HG03097 (cell line): ENCODE results near the gene U2AF1.
"Not testable (repeated sequence)": the region's sequence is repeated elsewhere in the genome, so short reads cannot be mapped to it uniquely, and the experiment has no call there.

Experiments used
- ATAC-seq: cut with Tn5 transposase; IDR thresholded peaks from one replicate; pipeline ENCODE4 v1.9.1; 2021; ENCODE audit not compliant: unreplicated experiment, low FRiP score

The U2AF1 gene, protein sequence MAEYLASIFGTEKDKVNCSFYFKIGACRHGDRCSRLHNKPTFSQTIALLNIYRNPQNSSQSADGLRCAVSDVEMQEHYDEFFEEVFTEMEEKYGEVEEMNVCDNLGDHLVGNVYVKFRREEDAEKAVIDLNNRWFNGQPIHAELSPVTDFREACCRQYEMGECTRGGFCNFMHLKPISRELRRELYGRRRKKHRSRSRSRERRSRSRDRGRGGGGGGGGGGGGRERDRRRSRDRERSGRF

DNA sequence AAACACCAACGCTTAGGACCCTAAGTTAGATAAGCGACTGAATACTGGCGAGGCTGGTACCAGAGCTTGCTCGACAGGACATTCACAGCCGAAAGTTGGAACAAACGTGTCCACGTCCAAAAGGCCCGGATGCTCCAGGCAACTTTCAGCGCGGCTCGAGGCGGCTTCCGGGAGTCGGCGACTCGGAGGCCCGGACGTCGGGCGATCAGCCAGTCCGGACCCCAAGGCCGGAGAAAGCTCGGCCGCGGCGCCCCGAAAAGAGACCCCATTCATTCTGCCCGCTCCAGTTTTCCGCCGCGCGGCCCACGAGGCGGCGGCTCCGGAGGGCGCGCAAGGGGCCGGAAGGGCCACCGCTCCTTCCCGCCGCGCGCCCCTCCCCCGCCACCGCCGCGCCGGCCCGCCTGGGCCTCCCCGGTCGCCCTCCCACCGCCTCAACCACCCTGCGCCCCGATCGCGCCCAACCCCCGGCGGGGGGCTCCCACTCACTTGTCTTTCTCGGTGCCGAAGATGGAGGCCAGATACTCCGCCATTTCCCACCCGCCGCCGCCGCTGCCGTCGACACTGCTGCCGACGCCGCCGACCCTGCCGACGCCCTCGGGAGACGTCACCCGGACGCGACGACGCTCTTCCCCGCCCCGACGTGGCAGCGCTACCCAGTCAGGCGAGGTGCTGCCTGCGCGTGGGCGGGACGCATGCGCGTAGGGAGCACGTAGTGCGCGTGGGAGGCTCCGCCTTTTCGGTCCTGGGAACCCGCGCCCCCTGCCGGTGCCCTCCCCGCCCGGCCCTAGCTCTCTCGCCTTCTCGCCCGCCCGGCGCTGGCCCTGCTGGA lies at the start of gene U2AF1:
Gene U2AF1 (minus strand): TSS at position 606 of the 829 bp plus-strand sequence. CDS start 76 bp downstream, at position 530.
- ATAC-seq: peak; percentile 65

DNA sequence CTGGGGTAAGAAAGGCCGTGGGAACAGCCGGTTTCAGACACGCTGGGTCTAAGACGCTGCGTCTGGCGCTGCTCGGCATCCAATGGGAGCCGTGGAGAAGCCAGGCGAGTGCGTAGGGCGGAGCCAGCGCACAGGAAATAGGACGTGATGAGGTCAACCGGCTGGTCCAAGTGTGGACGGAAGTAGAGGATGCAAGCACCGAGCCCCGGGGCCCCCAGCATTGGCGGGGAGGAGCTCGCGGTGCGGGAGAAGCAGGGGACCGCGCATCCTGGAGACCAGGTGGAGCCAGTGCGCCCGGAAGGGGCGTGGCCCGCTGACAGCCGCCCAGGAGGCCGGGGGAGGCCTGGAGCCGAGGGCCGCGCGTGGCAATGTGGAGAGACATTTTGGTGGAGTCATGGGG lies 46.2 kb upstream of the U2AF1 start:
- not testable (repeated sequence) for ATAC-seq

DNA sequence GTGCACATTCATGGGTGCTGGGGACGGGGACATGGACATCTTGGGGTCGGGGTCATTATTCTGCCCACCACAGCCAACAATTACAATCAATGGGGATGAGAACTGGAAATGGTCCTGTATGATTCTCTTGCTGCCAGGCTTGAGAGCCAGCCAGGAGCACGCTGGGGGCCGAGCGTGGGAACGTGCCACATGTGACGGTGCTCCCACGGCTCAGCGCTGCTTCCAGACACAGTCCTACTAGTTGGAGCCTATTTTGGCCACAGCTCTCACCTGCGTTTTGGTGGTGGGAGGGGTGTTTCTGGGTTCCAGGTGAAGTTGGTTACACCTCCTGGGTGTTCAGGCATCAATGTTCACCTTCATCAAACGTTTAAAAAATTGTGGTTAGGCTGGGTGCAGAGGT lies 42.0 kb upstream of the U2AF1 start:
- ATAC-seq: not testable (repeated sequence)

DNA sequence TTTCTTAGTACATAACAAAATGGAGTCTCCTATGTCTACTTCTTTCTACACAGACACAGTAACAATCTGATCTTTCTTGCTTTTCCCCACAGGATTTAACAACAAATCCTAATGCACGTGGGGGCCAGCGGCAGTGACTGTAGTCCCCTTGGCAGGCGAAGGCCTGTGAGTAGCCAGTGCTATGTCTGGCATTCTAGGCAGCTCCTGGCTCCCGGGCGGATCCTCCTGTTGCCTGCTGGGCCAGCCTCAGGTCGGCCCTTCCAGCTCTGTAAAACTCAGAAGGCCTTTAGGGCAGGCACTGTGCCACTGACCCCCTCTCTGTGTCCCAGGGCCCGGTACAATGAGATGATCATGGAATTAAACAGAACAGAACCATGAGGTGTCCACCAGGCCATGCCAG lies 40.6 kb upstream of the U2AF1 start:
- not testable (repeated sequence) for ATAC-seq

DNA sequence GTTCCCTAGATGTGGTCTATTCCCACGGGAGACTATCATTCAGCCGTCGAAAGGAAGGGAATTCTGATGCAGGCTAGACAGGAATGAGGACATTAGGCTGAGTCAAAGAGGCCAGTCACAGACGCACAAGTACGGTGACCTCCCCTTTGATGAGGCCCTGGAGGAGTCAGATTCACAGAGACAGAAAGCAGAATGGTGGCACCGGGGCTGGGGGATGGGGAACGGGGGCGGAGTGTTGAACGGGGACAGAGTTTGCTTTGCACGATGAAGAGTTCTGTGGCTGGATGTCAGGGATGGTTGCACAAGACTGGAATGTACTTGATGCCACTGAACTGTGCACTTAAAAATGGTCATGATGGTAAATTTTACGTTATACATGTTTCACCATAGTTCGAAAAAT lies 39.3 kb upstream of the U2AF1 start:
- ATAC-seq: not testable (repeated sequence)

DNA sequence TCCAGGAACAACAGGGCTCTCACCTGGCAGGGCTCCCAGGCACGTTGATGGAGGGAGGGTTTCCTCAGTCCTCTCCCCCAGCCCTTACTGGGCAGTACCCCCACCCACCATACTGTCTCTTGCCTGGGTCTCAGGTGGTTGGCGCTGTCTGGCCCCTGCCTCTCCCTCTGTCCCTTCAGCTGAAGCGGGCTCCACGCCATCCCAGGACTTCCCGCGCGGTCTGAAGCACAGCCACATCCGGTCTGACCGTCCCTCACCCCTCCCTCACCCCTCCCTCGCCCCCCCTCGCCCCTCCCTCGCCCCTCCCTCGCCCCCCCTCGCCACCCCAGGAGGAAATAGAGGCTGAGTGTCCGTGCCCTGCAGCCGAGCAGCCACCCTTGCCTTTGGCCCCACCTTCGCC lies 34.0 kb upstream of the U2AF1 start:
- ATAC-seq: not testable (repeated sequence)

DNA sequence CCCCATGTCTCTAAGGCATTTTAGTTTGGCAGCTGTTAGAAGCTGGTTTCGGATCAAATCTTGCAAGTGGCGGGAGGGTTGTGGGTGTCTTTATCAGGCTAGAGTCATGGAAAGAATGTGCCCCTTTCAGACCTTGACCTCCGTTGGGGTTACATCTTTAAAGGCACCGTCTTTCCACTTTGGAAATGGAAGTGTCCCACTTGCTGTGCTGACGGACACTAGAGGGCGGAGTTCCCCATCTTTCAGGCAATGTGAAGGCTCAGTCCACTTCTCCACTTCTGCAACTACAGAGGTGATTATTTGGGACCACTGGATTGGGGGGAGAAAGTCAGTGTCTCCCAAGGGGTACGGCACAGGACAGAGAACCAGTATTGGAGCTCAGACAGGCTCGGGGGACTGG lies 31.6 kb upstream of the U2AF1 start:
- ATAC-seq: not testable (repeated sequence)

DNA sequence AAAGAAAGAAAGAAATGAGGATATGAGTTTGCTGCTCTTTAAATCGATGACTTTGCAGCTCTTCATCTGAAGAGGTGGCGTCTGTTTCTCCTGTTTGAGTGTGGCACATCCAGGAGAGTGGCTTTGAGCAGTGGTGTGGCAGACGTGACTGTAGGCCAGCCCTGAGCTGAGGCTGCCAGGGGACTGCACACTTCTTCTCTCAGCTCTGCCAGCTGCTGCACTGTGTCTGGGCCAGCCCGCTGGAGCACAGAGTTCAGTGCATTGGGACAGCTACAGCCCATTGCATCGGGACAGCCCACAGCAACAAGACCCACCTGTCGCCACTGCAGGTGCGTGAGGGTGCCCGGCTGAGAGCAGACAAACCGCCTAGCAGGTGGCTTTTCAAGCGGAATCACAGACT lies 27.1 kb upstream of the U2AF1 start:
- not testable (repeated sequence) for ATAC-seq

DNA sequence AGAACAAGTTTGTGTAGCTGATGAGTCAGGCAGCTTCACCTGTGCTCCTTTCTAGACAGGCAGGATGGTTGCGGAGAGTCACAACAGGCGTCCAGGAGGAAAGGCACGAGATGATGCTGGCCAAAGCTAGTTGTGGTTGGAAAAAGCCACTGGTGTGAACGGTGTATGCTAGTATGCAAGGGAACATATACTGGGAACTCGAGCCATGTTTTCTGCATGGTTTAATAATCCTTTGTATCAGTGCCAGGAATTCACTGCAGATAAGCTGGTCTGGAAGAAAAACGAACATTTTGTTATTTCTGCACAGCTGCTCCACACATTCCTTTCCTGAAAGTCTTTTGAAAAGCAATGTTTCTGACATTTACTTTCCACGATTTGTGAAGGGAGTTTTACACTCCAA lies 22.7 kb upstream of the U2AF1 start:
- ATAC-seq: not testable (repeated sequence)

DNA sequence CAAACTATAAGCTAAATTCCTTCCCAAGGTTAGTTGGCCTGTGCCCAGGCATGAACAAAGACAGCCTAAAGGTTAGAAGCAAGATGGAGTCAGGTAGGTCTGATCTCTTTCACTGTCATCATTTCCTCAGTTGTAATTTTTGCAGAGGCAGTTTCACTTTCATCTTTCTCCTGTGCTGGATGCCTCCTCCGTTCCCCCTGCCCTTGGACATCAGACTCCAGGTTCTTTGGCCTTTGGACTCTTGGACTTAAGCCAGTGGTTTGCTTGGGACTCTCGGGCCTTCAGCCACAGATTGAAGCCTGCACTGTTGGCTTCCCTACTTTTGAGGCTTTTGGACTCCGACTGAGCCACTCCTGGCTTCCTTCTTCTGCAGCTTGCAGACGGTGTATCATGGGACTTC lies 8.6 kb upstream of the U2AF1 start:
- not testable (repeated sequence) for ATAC-seq

DNA sequence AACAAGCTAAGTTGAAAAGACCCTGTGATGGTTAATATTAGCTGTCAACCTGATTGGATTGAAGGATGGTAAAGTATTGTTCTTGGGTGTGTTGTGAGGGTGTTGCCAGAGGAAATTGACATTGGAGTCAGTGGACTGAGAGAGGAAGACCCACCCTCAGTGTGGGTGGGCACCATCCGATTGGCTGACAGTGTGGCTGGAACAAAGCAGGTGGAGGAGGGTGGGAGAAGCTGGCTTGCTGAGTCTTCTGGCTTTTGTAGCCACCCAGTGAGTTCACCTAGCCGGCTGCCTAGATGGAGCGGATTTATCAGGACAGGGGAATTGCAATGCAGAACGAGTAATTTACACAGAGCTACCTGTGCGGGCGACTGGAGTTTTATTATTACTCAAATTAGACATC lies 7.1 kb upstream of the U2AF1 start:
- ATAC-seq: not testable (repeated sequence)

DNA sequence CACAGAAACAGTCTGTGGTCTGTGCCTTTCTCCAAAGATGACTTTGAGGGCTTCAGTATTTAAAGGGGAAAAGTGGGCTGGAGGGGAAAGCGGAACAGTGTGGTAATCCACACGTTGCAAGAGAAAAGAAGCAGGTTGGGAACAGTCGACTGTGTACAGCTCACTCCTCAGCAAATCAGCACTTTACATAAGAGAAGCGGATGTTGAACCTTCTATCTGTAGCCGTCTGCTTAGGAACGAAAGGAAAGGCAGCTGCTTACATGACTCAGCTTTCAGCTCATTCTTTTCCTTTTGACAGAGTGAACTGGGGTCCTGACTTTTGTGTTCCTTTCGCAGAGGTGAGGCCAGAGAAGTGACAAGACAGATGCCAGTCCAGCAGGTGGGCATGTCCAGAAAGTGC lies 1.6 kb upstream of the U2AF1 start:
- ATAC-seq: not testable (repeated sequence)

DNA sequence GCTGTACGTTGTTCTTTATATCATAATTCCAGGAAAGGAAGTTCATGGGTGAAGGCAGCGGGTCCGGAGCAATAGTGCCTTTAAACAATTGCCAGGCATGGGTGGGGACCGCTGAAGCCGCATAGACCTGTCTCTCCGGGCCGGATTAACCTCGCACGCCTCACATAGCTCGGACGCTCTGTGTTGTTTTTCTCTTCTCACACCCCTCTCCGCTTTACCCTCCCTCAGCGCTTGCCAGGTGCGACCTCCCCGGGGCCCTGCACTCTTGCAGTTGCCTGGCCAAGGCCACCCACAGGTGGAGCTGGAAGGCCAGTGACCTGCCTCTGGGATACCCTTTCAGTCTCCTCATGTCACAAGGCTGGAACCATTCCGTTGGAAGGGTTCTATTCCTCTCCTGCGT lies 807 bp upstream of the U2AF1 start:
- not testable (repeated sequence) for ATAC-seq

DNA sequence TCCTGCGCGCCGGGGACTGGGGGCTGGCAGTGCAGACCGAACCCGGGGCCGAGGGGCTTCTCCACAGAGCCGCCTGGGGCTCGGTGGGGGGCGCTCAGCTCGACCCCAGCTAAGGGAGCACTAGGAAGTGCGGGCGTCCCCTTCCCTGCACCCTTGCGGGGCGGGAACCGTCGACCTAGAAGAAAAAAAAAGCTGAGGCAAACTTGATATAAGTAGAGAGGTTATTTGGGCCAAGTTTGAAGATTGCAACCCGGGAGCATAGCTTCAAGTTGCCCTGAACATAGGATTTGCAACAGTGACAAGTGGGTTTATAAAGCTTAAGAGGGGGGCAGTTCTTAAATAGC lies 396 bp upstream of the U2AF1 start:
- ATAC-seq: not testable (repeated sequence)

DNA sequence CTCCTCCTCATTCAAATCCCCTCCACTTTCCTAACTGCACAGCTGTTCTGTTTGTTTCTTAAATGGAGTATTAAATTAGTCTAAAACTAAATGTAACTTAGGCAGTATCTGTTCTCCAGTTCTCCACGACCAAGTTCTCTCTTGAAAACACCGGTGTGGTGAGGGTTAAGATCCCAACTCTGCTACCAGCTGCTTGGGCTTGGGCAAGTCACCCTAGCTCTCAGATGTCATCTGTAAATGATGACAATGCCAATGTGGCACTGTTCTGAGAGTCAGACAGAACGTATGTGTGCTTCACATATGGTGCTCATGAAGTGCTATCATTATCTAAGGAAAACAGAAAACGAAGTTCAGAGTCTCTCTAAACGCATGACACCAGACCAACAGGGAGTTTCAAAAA lies 2.7 kb downstream of the U2AF1 start:
- ATAC-seq: not testable (repeated sequence)

DNA sequence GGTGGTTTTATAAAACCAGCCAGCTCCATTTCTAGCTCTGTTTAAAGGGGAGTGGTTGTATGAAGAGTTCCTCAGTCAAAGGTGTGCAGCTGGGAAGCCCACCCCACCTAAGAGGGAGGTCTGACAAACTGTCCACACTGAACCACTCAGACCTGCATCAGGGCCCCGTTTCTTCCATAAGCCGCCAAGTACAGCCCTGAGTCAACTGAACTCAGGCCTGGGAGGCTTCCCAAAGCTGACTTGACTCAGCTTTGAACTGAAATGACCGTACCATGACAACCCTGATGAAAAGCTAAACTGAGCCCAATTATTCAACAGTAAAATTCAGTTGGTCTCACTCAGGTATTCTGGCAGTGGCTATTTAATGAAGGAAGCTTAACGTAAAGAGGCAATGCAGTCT lies 5.1 kb downstream of the U2AF1 start:
- not testable (repeated sequence) for ATAC-seq

DNA sequence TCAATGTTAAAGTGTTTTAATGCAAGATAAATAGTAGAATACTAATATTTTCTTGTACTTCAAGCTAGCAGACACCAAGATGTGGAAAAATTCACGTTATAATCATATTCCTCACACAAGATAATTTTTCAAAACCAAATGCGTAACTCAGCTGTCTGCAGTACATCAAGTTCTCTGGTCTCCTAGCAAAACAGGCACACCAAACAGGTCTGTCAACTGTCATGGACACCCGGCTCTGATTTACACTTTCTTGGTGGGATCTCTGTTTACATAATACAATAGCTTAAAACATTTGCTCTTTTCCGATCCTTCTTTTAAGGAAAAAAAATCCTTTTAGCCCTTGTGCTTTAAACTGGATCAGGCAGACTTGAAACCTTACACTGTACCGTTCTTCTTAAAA lies 5.7 kb downstream of the U2AF1 start:
- ATAC-seq: not testable (repeated sequence)

DNA sequence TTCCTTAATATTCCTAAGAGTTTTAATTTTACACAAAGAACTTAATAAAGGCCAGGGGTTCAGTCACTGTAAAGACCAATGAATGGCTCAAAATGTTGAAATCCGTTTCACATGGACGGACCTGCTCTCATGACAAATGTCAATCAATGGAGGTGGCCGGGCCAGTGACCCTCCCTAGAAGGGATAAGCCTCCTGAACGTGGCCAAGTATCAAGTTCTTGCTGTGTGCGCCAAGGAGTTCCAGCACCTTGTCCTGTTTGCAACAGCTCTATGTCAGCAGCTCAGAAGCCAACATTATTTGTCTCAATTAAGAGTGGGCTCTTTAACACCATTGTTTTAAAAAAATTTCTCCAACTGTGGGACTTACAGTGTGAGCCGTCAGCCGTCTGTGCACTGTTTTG lies 6.4 kb downstream of the U2AF1 start:
- not testable (repeated sequence) for ATAC-seq

DNA sequence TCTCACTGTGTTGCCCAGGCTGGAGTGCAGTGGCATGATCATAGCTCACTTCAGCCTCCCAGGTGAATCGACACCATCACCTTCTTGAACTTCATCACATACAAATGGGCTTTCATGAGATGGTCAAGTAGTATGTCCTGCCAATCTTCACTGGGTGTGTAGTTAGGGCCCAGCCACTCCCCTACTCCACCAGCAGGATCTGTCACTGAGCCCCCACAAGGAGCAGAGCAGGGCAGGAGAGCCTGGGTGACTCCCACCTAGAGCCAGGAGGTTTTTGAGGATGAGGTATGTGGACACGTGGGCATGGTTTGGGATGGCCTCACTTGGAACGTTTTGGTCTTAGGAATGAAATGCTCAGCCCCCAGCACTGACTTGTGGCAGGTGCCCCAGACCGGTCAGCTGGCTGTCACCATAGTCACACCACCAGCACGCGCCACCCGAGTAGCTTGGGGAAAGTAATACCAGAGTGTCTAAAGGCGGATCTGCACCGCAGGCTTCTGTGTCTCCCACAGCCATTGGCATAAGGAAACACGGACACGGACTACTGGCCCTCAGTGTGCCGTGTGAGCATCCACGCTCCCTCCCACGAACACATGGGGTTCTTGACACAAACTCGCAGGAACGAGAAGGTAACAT lies 15.3 kb downstream of the U2AF1 start:
- not testable (repeated sequence) for ATAC-seq

DNA sequence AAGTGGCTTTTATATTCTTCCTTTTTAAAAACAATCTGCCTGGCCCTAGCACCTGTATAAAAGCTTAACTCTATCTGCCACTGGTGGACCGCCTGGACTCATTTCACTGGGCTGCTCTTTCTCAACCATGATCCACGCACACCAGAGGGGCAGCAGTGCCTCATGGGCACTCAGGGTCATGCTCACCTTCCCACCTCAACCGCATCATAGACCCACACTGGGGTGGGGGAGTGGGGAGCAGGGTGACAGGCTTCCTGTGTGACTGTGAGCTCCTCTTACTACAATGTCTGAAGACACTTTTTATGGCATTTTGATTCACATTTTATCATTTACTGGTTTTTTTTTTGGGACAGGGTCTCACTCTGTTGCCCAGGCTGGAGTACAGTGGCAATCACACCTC lies 16.4 kb downstream of the U2AF1 start:
- not testable (repeated sequence) for ATAC-seq

DNA sequence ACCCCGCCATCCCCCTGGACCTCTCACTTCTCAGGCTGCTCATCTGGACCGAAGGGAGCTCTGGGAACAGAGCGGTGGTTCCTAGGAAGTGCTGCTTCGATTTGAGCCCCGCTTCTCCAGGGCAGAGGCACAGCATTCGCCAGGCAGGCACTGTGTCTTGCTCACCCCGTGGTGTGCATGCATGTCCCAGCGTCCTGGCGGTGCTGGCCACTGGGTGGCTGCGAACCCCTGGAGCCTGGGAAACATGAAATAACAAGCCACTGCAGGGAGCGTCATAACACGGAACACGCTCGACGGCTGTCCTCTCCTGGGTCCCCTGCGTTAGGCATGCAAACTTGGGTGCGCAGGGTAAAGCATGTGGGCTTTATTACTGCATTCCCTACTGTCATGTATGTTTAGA lies 17.9 kb downstream of the U2AF1 start:
- ATAC-seq: not testable (repeated sequence)
